Measurements from ENCODE around the gene QSOX2.

Gene QSOX2

DNA sequence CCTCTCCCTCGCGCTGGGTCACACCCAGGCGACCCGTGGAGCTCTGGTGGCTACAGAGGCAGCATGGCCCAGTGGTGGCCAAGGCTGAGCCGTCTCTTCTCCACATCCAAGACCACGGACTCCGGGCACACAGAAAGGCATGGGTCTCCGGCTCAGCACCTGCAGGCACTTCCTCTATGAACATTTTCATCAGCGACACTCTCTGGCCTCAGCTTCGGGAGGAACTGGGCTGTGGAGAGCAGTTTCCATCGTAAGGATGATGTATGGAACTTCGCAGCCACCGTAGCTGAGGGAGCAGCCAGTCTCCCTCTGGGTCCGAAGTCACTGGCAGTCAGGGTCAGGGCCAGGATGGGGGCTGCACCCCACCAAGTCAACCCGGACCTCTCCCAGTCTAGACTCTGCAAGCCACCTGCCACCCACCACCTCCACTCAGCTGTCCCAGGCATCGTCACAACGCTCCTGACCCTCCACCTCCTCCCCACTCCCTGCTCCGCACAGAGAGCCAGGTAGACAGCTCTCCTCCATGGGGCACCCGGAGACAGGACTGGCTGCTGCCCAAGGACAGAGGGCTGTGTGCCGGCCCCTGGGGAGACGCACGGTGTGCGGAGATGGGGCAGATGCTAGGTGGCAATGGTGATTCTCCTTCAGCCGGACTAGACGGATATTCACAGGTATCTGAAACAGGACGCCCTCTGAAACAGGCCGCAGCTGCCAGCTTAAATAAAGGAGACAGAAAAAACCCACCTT lies 9.7 kb downstream of the QSOX2 start:
- no peak for DNase-seq

DNA sequence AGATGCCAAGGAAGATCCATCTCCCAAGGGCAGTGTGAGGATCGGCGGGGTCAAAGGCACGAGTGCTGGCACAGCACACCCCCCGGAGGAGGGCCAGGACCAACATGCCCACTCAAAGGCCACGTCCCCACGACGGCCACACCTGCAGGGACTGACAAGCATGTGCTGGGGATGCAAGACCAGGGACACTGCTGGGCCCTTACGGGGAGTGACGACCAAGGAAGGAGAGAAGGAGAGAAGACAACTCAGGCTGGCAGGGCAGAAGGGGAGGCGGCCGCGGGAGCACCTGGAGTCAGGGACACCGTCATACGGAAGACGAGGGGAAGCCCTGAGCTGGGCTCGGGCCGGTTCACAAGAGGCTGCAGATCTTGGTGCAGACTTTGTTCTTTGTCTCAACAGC lies 10.4 kb downstream of the QSOX2 start:
- no peak for DNase-seq

DNA sequence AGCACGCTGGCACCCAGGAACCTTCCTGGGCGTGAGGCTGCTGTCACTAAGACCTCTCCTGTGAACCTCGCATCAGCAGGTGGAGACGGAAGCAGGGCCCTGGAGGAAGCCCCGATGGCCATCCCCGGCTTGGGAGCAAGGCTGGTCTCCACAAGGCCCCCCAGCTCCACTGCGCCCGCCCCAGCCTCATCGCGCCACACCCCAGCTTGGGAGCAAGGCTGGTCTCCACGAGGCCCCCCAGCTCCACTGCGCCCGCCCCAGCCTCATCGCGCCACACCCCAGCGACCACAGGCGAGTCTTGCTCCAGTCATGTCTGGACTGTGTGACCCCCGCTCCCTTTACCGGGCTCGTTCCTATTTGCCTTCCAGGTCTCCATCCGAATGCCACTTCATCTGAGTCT lies 11.0 kb downstream of the QSOX2 start:
- DNase-seq: no peak

DNA sequence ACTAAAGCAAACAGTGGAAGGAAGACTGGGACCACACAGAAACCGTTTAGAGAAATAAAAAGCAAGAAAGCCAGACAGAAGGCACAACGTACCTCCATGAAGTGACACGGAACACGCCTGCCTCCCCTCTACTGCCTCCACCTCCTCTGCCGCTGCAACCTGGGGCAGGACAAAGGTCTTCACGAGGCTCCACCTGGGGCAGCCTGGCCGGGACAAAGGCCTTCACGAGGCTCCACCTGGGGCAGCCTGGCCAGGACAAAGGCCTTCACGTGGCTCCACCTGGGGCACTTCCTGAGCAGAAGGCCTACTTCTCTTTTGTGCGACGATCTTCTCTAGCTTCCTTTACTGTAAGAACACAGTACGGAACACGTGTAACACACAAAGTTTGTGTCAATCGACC lies 11.7 kb downstream of the QSOX2 start:
- no peak for DNase-seq

DNA sequence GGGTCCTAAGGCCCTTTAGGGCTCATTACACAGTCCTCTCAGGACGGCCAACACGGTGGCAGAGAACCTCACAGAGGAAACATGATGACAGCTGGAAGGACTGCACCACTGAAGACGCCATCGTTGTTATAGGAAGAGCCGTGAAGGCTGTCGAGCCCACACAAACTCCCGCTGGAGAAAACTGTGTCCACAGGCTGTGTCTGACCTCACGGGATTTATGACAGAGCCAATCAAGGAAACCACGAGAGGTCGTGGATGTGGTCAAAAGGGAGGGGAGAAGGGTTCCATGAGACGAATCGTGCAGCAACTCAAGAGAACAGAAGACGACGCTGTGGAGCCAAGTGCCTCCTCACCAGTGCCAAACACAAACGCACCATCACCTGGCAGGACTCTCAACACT lies 12.2 kb downstream of the QSOX2 start:
- DNase-seq: peak; percentile 42

DNA sequence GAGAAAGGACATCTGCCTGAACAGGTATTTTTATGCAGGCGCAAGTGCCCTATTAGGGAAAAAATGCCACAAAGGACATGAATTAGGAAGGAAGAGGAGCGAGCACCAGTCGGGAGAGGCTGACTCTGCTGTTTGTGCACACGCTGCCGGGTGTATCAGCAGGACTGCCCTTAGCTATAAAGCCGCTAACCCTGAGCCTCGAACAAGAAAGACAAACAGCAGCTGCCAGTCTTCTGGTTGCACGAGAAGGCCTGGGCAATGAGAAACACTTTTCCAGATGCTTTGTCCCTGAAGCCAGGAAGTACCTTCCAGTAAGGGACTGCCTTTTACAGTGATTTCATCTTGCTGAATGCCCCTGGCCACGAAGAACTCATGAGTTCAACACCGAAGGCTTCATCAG lies 12.6 kb downstream of the QSOX2 start:
- no peak for DNase-seq

DNA sequence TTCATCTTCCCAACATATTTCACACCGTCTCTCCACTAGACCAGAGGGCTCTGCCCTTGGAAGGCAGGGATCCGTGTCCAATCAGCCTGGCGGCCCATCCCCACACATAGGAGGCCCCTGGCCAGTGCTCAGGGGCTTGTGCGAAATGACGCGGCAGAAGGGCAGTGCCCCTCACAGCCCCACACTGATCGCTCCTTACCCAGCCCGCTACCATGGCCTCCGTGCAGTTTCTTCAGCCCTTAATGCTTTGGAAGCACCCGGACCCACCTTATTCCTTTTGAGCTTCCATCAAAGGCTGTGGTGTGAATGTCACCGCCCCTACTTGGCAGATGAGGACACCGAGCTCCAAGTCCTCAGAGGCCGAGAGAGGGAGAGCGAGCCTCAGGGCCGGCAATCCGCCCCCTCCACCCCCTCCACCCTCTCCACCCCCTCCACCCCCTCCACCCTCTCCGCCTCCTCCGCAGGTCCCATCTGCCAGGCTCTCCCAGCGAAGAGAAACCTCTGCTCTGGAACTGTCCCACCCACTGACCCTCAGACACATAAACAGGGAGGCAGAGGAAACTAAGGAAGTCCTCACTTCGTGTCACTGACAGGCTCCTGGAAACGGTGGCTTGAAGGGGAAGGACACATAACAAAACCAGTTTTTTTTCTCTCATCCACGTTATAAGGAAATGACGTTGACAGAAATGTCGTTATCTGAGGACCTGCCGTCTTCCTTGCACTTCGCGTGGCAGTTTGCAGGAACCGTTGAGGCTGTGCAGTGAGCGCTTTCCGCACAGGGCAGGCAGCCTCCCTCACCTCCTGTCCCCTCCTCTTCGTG lies 13.9 kb downstream of the QSOX2 start:
- peak; percentile 74 for DNase-seq

DNA sequence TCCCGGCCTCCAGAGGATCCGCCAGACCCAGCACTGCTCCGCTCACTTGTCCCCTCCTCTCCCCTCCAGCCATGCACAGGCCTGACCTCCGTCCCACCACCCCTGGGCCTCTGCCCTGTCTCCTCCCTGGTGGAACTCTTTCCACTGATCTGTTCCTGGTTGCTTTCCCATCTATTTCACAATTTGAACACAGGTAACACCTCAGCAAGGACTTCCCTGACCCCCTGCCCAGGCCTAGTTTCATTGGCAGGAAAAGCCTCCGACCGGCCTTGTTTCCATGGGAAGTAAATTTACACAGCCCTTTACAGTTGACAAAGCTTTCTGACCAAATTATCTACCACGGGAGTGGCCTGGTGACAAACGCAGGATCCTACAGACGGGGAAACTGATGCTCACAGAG lies 14.8 kb downstream of the QSOX2 start:
- no peak for DNase-seq

DNA sequence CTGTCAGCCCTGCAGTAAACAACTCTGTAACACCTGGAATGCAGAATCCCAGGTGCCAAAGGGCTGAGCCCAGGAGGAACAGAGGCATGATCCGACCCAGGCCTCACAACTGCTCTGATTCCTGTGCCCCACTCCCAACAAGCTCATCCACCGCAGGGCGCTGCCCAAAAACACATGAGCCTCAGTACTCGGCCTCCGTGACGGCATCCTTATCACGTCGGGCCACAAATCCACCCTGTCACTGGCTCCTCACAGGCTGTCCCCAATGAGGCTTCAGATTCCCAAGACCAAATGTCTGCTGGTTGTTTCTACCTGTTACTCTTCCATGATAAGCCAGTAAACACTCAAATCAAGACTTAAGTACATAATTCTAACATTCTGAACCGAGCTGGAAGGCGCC lies 15.2 kb downstream of the QSOX2 start:
- DNase-seq: no peak

DNA sequence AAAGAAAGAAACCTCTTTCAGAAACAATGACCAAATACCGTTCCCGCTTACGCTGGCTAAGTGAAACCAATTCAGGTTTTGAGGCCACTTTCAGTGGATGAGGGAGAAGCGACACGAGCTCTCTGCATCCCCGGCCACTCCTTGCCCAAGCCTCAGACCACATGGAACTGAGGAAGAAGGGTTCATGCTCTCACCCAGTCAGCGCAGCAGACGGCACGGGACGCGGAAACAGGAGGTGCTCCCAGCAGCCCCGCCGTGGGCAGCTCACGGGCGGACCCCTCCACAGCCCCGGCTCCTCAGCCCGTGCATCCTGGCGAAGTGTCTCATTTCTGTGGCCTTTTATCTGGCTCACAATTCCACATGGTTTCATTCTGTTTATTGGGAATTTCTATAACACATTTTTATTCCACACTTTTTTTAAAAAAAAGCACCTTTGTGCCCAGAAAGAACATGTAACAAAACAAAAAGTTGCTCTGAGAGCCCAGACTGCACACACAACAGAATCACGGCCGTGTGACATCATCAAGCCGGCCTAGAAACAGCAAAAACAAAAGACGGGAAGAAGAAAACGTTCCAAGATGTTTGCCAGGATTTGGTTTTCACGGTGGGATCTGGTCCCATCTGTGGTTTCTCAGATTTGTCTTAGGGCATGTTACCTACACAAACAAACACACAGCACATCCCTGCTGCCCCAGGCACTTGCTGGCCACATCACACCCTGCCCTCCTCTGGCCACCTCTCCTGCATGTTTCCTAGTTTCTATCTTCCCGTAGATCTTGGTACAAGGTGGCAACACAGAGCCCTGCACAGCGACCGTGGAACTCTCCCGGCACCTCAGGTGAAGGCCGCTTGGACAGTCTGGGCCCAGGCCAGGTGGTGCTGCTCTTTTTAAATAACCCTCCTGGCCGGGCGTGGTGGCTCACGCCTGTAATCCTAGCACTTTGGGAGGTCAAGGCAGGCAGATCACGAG lies 16.2 kb downstream of the QSOX2 start:
- no peak for DNase-seq

DNA sequence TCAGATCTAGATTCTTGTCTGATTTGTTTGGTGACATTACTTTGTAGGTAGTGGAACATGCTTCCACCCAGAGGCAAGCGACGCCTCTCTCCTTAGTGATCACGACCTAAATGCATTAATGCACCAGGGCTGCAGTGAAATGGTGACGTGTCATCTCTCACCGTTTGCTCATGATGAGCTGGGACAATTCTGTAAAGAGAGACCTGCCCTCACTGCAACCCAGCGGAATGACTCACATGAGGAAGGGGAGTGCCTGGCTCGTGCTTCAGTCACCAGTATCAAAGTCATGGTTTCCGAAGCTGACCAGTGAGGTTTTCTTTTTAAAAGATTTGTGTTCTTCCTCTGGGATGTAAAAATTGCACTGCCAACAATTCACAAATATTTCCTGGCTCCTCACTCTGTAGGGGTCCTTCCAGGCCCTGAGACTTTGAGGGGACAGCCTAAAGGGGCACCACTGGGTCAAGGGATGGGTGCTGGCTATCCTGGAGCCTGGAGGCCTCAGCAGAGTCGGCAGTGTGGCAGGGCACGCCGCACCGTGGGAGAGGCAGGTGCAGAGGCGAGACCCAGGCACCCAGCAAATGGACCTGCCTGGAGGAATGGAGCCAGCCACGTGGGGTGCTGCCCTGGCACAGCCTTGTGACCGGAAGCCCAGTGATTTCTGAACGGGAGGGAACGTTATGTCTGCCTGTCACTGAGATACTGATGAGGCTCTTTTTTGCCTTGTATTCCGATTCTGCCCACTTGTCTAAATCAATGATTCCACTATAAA lies 17.3 kb downstream of the QSOX2 start:
- no peak for DNase-seq

DNA sequence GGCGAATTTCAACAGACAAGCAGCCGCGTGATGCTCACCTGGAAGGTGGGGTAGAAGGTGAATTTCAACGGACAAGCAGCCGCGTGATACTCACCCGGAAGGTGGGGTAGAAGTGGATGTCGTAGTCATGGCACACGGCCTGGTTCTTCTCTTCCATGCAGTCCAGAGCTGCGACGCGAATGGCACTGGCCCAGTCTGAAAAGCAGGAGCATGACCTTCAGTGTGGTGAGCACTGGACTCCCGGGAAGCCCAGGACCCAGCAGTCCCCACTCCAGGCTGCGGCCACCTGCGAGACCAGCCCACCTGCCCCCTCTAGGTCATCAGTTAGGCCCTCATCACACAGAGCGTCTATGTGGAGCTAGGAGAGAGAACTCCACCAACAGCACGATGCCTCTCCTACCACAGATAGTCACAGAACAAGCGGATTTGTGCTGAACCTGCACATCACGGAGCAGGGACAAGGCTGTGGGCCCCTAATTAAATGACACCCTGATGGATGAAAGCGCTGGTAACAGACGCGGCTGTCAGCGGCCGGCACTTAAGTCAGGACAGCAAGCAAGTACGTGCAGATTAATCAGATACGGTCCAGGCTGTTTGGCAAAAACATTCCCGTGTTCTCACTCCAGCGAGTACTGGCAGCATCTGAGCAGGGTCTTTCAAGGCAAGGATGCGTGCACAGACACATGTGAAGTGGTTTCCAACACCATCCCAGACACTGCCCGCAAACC lies 18.8 kb downstream of the QSOX2 start:
- no peak for DNase-seq

DNA sequence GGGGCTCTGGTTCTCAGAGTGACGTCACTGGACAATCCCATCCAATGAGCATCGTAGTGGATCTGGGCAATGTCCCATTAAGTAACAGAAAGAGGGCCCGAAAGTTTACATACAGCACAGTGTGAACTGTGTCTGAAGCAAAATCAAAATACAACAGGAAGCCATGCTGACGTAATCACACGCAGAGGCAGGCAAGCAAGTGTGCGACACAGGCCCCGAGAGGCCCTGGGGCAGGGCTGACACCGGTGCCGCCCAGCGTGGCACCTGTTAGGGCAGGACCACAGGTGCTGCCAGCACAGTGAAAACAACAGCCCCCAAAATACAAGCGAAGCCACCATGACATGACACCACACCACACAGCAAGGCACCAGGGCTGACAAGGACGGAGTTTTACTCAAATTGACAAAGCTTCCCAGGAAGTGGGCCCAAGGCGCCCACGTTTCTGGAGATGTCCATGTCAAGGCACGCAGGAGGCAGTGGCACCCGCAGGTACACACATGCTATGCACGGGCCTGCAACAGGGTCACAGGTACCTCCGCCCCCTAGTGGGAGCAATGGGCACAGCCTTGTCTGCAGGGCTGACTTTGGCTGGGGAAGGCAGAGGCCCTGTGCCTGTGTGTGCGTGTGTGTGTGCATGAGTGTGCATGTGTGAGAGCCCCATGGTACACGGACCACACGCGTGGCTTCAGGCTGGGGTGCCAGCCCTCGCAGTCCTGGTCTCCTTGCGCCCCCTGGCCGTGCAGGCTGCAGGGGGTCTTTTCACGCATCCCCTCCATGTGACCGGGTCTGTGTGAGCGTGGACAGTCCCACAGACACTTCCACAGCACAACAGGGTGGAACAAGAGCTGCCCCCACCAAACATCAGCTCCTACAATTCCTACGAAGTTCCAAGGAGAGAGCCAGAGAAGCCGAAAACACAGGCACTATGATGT lies 19.6 kb downstream of the QSOX2 start:
- DNase-seq: no peak

DNA sequence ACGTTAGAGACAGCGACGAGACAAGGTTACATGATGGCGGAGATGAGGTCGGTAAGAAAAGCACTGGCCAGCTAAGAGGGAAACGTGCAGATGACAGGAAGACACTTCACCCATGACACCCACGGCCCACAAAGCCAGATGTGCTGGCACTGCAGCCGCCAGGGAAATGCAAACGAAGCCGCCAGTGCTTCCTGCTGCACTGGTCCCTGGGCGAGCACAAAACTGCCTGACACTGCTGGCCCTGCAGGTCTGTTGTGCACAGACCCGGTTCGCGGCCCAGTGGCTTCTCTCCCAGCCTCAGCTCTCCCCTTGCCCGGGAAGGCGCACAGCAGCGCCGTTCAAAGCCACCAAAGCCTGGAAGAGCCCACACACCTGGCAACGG lies 20.3 kb downstream of the QSOX2 start:
- no peak for DNase-seq

DNA sequence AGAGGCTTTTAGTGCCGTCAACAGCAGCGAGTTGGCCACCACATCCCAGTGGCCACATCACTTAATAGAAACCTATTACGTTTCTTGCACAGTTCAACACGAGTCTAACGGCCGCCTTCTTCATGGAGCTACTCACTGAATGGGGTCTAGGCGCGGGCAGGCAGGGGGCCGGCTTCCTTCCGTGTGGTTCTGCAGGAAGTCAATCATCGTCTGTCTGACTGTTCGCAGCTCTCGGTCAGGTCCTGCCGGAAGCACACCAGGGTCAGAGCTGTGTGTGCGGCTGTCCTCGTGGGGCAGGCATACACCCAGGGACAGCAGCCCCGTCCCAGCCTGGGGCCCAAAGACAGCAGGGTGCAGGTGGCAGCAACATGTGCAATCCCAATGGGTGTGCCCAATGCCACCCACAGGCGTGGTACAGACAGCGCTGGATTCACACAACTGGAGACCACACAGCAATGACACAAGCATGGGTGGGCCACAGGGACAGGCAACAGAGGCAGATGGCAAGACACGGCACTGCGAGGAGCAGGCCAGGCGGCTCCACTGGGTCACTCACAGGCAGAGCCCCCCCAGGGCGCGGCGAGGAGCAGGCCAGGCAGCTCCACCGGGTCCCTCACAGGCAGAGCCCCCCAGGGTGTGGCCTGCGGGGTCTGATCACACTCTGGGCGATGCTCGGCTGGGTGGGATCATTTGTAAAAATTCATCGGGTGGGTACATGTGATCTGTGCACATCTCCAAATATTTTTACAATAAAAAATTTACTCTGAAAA lies 21.6 kb downstream of the QSOX2 start:
- no peak for DNase-seq

DNA sequence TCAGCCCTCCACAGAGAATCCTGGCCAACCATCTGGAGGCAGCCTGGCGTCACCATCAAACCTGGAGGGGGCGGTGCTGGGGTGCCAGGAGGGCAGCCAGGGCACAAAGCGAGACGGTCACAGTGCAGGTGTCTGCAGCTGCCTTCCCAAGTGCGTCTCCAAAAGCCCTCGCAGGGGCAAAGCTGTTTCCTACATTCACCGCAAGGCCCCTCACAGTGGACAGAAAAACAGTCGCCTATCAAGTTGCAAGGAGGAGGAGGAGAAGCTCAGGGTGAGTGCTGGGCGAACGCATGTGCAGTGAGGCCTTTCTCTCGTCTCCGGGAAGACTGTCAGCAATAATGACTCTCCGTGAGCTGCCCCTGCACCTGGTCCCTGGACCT lies 22.7 kb downstream of the QSOX2 start:
- DNase-seq: no peak

DNA sequence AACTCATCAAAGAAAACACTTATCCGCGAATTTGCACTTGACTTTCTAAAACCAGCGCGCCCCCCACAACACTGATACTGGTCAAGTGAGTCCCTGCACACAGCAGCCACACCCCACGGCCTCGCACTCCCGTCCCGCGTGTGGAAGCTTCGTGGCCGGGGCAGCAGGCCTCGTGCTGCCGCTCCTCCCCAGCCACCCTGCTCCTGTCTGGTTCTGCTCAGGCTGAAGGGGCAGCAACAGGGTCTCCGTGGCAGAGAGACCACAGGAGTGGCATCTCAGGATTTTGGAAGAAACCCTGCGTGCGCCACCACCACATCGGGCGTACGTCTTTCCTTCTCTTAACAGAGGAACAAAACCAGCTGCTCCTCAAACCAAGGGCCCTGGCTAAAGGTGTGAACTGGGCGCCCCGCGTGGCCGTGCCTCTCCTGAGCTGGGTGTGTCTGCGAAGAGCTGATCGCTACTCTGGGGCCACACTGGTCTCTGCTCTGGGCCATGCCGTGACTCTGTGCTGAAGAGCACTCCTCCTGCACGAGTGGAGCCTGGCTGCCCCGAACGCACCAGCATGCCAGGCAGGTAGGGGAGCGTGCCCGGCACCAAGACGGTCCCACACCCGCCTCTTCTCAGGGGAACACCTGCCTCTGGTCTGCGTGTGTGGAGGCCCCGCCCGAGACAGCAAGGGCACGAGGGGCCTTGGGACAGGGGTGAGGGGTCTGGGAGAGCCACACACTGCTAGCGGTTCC lies 23.3 kb downstream of the QSOX2 start:
- DNase-seq: no peak

DNA sequence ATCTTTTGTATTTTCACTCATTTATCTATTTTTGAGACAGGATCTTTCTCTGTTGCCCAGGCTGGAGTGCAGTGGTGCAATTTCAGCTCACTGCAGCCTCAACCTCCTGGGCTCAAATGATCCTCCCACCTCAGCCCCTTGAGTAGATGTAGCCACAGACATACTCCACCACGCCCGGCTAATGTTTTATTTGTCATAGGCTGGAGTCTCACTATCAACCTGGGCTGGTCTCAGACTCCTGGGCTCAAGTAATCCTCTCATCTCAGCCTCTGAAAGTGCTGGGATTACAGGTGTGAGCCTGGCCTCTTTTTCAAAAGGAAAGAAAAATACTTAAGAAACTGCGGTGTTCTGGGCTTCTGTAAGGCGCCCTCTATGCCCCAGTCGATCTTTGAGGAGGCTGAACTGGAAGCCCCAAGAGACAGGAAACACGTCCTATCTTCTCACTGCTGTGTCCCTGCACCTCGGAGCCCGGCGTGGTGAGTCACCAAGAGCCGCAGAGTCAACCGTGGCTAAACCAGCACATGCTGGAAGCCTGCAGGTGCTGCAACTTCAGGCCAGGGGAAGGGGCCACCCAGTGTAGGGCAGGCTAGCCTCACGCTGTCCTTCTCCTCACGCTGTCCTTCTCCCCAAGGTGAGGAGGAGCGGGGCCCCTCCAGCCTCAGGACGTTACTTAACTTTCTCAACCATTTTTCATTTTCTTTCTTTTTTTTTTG lies 25.4 kb downstream of the QSOX2 start:
- DNase-seq: no peak

DNA sequence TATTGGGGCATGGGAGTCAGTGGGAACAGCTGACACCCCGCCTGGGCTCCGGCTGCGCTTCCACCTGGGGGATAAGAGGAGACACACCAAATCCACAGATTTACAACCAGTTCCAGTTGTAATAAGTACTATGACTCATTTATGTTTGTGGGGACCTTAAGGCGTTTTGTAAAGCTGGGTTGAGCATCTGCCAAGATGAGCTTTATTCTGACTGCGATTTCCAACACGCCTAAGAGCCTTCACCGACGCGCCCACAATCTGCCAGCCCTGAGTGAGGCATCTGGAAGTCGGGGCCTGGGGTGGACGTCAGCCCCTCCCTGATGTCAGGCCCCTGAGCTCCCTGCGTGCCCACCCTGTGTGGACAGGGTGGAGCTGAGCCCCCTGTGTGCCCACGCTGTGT lies 26.3 kb downstream of the QSOX2 start:
- DNase-seq: no peak
